LNCaP clone FGC (cell line): ENCODE measurements around the gene PCSK7.

ENCODE experiments used
- DNase-seq: peaks from one replicate; pipeline ENCODE4 v3.0.0-alpha.2; 2011; ENCODE audit warnings: low read depth
- H3K4me3 ChIP-seq: 2 replicates; pipeline ENCODE4 v1.5.1; 2011; ENCODE audit warnings: mild to moderate bottlenecking, low read depth, low read length, control low read depth
- TF ChIP-seq, protein P1 (sequence below): IDR thresholded peaks from 2 replicates; pipeline ENCODE4 v1.5.1; 2012; ENCODE audit warnings: mild to moderate bottlenecking; ENCODE audit not compliant: control insufficient read depth, insufficient read depth; ENCODE audit errors: extremely low read depth

PCSK7 gene

DNA sequence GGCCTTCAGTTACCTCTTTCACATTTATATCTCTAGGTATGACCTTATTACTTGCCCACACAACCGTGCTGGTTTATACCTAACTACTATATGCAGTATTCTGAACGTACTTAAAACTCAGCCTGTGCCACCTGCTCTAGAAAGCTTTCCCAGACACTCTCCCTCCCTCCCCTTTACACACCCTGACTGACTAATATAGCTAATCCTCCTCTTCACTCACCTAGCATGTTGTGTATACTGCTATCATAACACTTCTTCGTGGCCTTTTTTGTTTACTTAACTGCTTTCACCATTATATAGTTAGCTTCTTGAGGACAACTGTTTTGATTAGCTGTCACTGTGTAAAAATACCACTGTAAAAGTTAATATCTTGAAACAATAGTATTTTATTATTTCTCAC is 24.1 kb upstream of the PCSK7 start:
- TF ChIP-seq, protein P1, sequence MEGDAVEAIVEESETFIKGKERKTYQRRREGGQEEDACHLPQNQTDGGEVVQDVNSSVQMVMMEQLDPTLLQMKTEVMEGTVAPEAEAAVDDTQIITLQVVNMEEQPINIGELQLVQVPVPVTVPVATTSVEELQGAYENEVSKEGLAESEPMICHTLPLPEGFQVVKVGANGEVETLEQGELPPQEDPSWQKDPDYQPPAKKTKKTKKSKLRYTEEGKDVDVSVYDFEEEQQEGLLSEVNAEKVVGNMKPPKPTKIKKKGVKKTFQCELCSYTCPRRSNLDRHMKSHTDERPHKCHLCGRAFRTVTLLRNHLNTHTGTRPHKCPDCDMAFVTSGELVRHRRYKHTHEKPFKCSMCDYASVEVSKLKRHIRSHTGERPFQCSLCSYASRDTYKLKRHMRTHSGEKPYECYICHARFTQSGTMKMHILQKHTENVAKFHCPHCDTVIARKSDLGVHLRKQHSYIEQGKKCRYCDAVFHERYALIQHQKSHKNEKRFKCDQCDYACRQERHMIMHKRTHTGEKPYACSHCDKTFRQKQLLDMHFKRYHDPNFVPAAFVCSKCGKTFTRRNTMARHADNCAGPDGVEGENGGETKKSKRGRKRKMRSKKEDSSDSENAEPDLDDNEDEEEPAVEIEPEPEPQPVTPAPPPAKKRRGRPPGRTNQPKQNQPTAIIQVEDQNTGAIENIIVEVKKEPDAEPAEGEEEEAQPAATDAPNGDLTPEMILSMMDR: no peak
- DNase-seq: no peak
- no peak overlapping the region for H3K4me3 ChIP-seq

DNA sequence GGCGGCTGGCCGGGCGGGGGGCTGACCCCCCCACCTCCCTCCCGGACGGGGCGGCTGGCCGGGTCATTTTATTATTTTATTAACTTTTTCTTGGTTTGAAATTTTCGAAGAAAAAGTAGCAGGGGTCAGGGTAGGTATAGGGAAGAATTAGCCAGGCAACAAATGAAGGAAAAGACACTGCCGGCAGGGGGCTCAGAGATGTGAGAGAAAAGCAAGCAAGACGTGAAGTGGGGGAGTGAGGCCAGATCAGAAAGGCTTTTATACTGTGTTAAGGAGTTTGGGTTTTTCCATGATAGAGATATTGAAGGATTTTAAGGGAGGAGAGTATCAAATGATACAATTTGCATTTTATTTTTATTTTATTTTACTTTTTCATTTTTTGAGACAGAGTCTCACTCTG is 19.6 kb upstream of the PCSK7 start:
- no peak for DNase-seq
- H3K4me3 ChIP-seq: no peak overlapping the region
- TF ChIP-seq, protein P1: no peak

DNA sequence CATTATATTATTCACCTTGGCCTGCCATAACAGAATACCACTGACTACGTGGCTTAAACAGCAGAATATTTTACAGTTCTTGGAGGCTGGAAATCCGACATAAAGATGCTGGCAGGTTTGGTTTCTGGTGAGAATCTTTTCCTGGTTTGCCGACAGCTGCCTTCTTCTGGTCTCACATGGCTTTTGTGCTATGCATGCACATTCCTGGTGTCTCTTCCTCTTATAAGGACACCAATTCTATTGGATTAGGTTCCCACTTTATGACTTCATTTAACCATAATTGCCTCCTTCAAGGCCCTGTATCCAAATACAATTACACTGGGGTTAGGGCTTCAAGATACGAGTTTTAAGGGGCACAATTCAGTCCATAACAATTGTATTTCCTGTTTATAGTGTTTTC is 17.7 kb upstream of the PCSK7 start:
- TF ChIP-seq, protein P1: no peak

DNA sequence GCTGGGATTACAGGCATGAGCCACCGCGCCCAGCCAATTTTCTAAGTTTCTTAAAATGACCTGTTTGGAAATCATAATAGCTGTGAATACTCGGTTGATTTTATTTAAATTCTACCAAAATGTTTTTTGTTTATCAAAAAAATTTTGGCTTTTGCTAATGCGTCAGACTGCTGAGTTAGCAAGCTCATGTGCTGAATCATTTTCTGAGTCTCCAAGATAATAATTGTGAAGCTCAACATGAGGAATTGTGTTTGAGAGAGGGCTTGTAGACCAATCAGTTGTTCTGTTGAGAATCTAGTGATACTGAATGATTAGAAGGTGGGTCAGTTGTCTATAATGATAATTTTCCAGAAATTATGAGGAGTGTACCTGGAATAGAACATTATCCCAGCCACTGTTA is 16.5 kb upstream of the PCSK7 start:
- DNase-seq: no peak
- H3K4me3 ChIP-seq: no peak overlapping the region
- TF ChIP-seq, protein P1: no peak

More for the DNA sequence above, 17.7 kb upstream of the PCSK7 start:
- DNase-seq: no peak
- H3K4me3 ChIP-seq: no peak overlapping the region

DNA sequence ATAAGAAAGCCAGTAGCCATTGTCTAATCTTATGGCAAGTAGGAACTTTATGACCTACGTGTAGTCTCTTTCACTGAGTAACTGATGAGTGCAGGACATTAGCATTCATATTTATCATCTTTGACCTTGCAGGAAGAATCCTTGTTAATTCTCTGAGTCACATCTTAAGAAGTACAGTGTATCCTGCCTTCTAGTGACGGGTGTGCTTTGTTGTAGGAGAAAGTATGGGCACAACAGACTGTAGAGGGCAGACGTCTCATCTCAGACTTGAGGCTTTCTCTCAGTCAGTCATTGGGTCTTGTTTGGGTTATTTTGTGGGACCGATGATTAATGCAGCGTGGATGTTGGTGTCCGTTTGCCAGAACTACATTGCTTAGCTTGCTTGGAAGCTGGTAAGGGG is 7.4 kb upstream of the PCSK7 start:
- H3K4me3 ChIP-seq: no peak overlapping the region
- no peak for DNase-seq
- TF ChIP-seq, protein P1: no peak

DNA sequence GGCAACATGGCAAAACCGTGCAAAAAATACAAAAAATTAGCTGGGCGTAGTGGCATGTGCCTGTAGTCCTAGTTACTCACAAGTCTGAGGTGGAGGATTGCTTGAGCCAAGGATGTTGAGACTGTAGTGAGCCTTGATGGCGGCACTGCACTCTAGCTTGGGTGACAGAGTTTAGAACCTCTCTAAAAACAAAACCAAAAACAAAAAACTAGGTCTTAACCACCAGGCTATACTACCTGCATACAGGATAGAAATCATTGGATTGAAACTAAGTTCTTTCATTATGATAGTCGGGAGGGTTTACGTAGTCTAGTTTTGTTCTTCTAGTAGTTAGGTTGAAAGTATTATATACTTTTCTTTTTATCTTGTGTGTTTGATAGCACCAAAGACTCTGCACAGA is 6.3 kb upstream of the PCSK7 start:
- DNase-seq: no peak
- TF ChIP-seq, protein P1: no peak
- no peak overlapping the region for H3K4me3 ChIP-seq

DNA sequence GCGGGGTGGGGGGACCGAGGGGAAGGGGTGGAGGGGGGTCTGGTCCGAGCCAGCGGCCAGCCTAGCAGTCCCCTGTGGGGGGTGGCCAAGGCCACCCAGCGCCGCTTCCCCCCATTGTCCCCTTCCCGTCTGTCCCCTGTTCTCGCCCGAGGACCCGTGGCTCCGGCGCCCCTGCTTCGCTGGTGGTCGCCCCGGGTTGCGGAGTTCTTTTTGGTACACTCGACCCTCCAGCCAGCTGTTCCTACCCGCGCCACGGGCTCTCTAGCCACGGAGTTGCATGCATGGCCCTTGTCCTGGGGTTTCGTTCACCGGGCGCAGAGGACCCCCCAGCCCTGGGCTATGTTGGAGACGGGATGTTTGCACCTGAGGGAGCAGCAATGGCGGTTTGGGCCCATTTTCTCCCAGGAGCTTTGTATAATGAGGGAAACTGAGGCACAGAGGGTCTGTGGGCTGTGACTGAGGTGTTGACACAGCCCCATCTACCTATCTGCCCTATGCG is 1.1 kb upstream of the PCSK7 start:
- no peak for DNase-seq
- peak overlapping the region; percentile 96 for H3K4me3 ChIP-seq
- TF ChIP-seq, protein P1: no peak
